Measurements from ENCODE around the gene KRT9.

The KRT9 gene

GRCh38 chr17:41559548-41559947, 12.3 kb downstream of the KRT9 start:
- H3K4me3 ChIP-seq (ENCODE audit: low read depth, low read length): no peak overlapping the region
- no peak for DNase-seq (ENCODE audit: low read depth, low spot score)
- ChIA-PET CTCF (interaction anchor here (1.5 to 16.0 kb wide), 5 partner anchors 9 to 703 kb away, joined by 4 to 604 read pairs (median 180); no protein-coding TSS in a partner anchor), POLR2A (no interaction called here)
- no peak for TF ChIP-seq CTCF (IDR thresholded peaks at IDR 0.05; ENCODE audit: insufficient read depth, low read length, missing control alignments)

- ChIA-PET POLR2A (no interaction called here), CTCF (interaction anchor here (1.5 to 16.0 kb wide), 4 partner anchors 7 to 108 kb away, joined by 6 to 604 read pairs (median 367); no protein-coding TSS in a partner anchor)
- no peak for TF ChIP-seq CTCF (IDR thresholded peaks at IDR 0.05; ENCODE audit: insufficient read depth, low read length, missing control alignments)
- H3K4me3 ChIP-seq (ENCODE audit: low read depth, low read length): no peak overlapping the region
- no peak for DNase-seq (ENCODE audit: low read depth, low spot score)
Measured at GRCh38 chr17:41556931-41557330, 14.9 kb downstream of the KRT9 start.

- no peak overlapping the region for H3K4me3 ChIP-seq (ENCODE audit: low read depth, low read length)
- no peak for TF ChIP-seq CTCF (IDR thresholded peaks at IDR 0.05; ENCODE audit: insufficient read depth, low read length, missing control alignments)
- CTCF ChIA-PET: interaction anchor here (14.7 to 16.0 kb wide), 2 partner anchors 92 to 109 kb away, joined by 554 to 604 read pairs; no protein-coding TSS in a partner anchor
- POLR2A ChIA-PET: no interaction called here
- DNase-seq (ENCODE audit: low read depth, low spot score): no peak
Measured at GRCh38 chr17:41556306-41556705, 15.6 kb downstream of the KRT9 start.

- ChIA-PET POLR2A (no interaction called here), CTCF (interaction anchor here (0.7 to 16.0 kb wide), 3 partner anchors 24 to 110 kb away, joined by 3 to 604 read pairs (median 554); no protein-coding TSS in a partner anchor)
- no peak for TF ChIP-seq CTCF (IDR thresholded peaks at IDR 0.05; ENCODE audit: insufficient read depth, low read length, missing control alignments)
- no peak overlapping the region for H3K4me3 ChIP-seq (ENCODE audit: low read depth, low read length)
- no peak for DNase-seq (ENCODE audit: low read depth, low spot score)
Measured at GRCh38 chr17:41555105-41555887, 16.6 kb downstream of the KRT9 start.

- POLR2A ChIA-PET: no interaction called here
- TF ChIP-seq CTCF (IDR thresholded peaks at IDR 0.05; ENCODE audit: insufficient read depth, low read length, missing control alignments): no peak
- CTCF ChIA-PET: interaction anchor here (0.9 to 16.0 kb wide), 3 partner anchors 19 to 111 kb away, joined by 3 to 604 read pairs (median 554); no protein-coding TSS in a partner anchor
- H3K4me3 ChIP-seq (ENCODE audit: low read depth, low read length): no peak overlapping the region
- no peak for DNase-seq (ENCODE audit: low read depth, low spot score)
Measured at GRCh38 chr17:41553987-41554680, 17.7 kb downstream of the KRT9 start.

- no peak for DNase-seq (ENCODE audit: low read depth, low spot score)
- no peak for TF ChIP-seq CTCF (IDR thresholded peaks at IDR 0.05; ENCODE audit: insufficient read depth, low read length, missing control alignments)
- POLR2A ChIA-PET: no interaction called here
- CTCF ChIA-PET: interaction anchor here (0.8 to 16.0 kb wide), 5 partner anchors 8 to 112 kb away, joined by 3 to 604 read pairs (median 23); no protein-coding TSS in a partner anchor
- no peak overlapping the region for H3K4me3 ChIP-seq (ENCODE audit: low read depth, low read length)
Measured at GRCh38 chr17:41553176-41553575, 18.7 kb downstream of the KRT9 start.
